PC-3 (cell line): Measurements from ENCODE around the gene MBD3. TPM values are rescaled to one million over a fixed set of nuclear protein-coding genes. Genes with fewer than 3 reads are reported as not detected.
"Not testable (repeated sequence)": the region's sequence is repeated elsewhere in the genome, so short reads cannot be mapped to it uniquely, and the experiment has no call there.

Experiments used
- ATAC-seq: fragments of 200-7000 bp; cut with Tn5 transposase; 2 replicates; pipeline ENCODE4 v1.9.1; 2020; ENCODE audit warnings: mild to moderate bottlenecking, moderate library complexity
- BruUV-seq: library from RNA; stranded (reverse); fragments of 400-500 nt; replicated peaks from 2 replicates; lab custom pipeline; 2021; lab: Mats Ljungman, UMichigan
- CTCF ChIA-PET: fragments of 300-600 bp; sonication (Branson Sonifier 250); formaldehyde crosslinking; loops from one replicate; lab custom pipeline; 2022; ENCODE audit warnings: antibody characterized with exemption; lab: Charles Lee
- POLR2A ChIA-PET: fragments of 300-600 bp; sonication (Branson Sonifier 250); formaldehyde crosslinking; loops from one replicate; lab custom pipeline; 2022; ENCODE audit warnings: antibody characterized with exemption; ENCODE audit not compliant: unreplicated experiment; lab: Charles Lee
- DNase-seq: peaks from one replicate; pipeline ENCODE4 v3.0.0-alpha.2; 2015
- H2AFZ ChIP-seq: fragments of 300-600 bp; sonication (generic); 2 replicates; pipeline ENCODE4 v1.6.0; 2016; ENCODE audit warnings: antibody characterized with exemption, low read length
- H3F3A ChIP-seq: fragments of 300-600 bp; sonication (generic); one replicate; pipeline ENCODE4 v1.6.0; 2017; ENCODE audit warnings: antibody characterized with exemption, low read length, control low read depth, mild to moderate bottlenecking; ENCODE audit not compliant: unreplicated experiment
- H3K27ac ChIP-seq: fragments of 300-600 bp; sonication (generic); 2 replicates; pipeline ENCODE4 v1.5.1; 2016; ENCODE audit warnings: mild to moderate bottlenecking, low read length
- H3K27me3 ChIP-seq: fragments of 300-600 bp; sonication (generic); 2 replicates; pipeline ENCODE4 v1.6.1; 2016; ENCODE audit warnings: low read length, mixed read lengths
- H3K36me3 ChIP-seq: fragments of 300-600 bp; sonication (generic); 2 replicates; pipeline ENCODE4 v1.6.1; 2016; ENCODE audit warnings: low read depth, mixed run types, low read length, mixed read lengths
- H3K4me1 ChIP-seq: fragments of 300-600 bp; sonication (generic); 2 replicates; pipeline ENCODE4 v1.5.1; 2016; ENCODE audit warnings: low read length; ENCODE audit not compliant: insufficient read depth
- H3K4me2 ChIP-seq: fragments of 300-600 bp; sonication (generic); 2 replicates; pipeline ENCODE4 v1.6.0; 2016; ENCODE audit warnings: low read length
- H3K4me3 ChIP-seq: fragments of 300-600 bp; sonication (generic); 2 replicates; pipeline ENCODE4 v1.5.1; 2016; ENCODE audit warnings: mild to moderate bottlenecking, low read length, mixed read lengths
- H3K79me2 ChIP-seq: fragments of 300-600 bp; sonication (generic); 2 replicates; pipeline ENCODE4 v1.6.1; 2017; ENCODE audit warnings: low read length, mixed read lengths
- H3K9ac ChIP-seq: fragments of 300-600 bp; sonication (generic); 2 replicates; pipeline ENCODE4 v1.6.0; 2016; ENCODE audit warnings: mild to moderate bottlenecking, low read length
- H3K9me2 ChIP-seq: fragments of 300-600 bp; sonication (generic); replicated peaks from 2 replicates; pipeline ENCODE4 v1.6.1; 2016; ENCODE audit warnings: mixed run types, low read length, mixed read lengths
- H3K9me3 ChIP-seq: fragments of 300-600 bp; sonication (generic); 2 replicates; pipeline ENCODE4 v1.6.1; 2016; ENCODE audit warnings: low read length, mixed read lengths
- H4K20me1 ChIP-seq: fragments of 300-600 bp; sonication (generic); 2 replicates; pipeline ENCODE4 v1.6.1; 2016; ENCODE audit warnings: low read length, mixed read lengths
- EZH2 ChIP-seq: fragments of 300-600 bp; sonication (generic); IDR thresholded peaks from one replicate; pipeline ENCODE4 v1.6.1; 2017; ENCODE audit warnings: antibody characterized with exemption, mild to moderate bottlenecking, low read length; ENCODE audit not compliant: unreplicated experiment
- EZH2phosphoT487 ChIP-seq: fragments of 300-600 bp; sonication (generic); IDR thresholded peaks from 2 replicates; pipeline ENCODE4 v1.6.1; 2018; ENCODE audit warnings: mild to moderate bottlenecking, antibody characterized with exemption, low read length, borderline replicate concordance
- intact Hi-C: fragments of 100-400 bp; cut with micrococcal nuclease; formaldehyde crosslinking; loops from 2 replicates; pipeline ENCODE4 v1.9.0; 2023
- total RNA-seq: library from RNA; depleted of rRNA; stranded (reverse); fragments of >200 nt; gene quantifications from 2 replicates; pipeline ENCODE4 v1.2.3, GENCODE V29; 2014
- TF ChIP-seq, protein P1 (sequence below): fragments of 300-600 bp; sonication (generic); conservative IDR thresholded peaks from 2 replicates; pipeline ENCODE4 v1.5.1; 2017; ENCODE audit warnings: antibody characterized with exemption, low read depth, mild to moderate bottlenecking, low read length

MBD3 gene
- total RNA-seq, 1 experiment from 2014 or later = 131 TPM

GRCh38 chr19:1531587-1531986 is 61.1 kb downstream of the MBD3 start:
- ChIA-PET POLR2A (no interaction called here), CTCF (no interaction called here)
- no peak overlapping the region for H2AFZ ChIP-seq

GRCh38 chr19:1530856-1531255 is 61.8 kb downstream of the MBD3 start:
- H3K9me2 ChIP-seq, H4K20me1 ChIP-seq, H3K4me2 ChIP-seq, H3K79me2 ChIP-seq, H3K4me1 ChIP-seq, H3K36me3 ChIP-seq, H3F3A ChIP-seq, POLR2A ChIA-PET, BruUV-seq, H3K9me3 ChIP-seq, H3K9ac ChIP-seq, H3K4me3 ChIP-seq, DNase-seq, H2AFZ ChIP-seq, ATAC-seq, H3K27me3 ChIP-seq, CTCF ChIA-PET, intact Hi-C loops, H3K27ac ChIP-seq: not testable (repeated sequence)

More at GRCh38 chr19:1531587-1531986, 61.1 kb downstream of the MBD3 start:
- TF ChIP-seq, protein P1, sequence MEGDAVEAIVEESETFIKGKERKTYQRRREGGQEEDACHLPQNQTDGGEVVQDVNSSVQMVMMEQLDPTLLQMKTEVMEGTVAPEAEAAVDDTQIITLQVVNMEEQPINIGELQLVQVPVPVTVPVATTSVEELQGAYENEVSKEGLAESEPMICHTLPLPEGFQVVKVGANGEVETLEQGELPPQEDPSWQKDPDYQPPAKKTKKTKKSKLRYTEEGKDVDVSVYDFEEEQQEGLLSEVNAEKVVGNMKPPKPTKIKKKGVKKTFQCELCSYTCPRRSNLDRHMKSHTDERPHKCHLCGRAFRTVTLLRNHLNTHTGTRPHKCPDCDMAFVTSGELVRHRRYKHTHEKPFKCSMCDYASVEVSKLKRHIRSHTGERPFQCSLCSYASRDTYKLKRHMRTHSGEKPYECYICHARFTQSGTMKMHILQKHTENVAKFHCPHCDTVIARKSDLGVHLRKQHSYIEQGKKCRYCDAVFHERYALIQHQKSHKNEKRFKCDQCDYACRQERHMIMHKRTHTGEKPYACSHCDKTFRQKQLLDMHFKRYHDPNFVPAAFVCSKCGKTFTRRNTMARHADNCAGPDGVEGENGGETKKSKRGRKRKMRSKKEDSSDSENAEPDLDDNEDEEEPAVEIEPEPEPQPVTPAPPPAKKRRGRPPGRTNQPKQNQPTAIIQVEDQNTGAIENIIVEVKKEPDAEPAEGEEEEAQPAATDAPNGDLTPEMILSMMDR = no peak
- TF ChIP-seq EZH2phosphoT487 = no peak
- no peak for TF ChIP-seq EZH2
- DNase-seq (no peak), ATAC-seq (no peak)
- H4K20me1 ChIP-seq = no peaks in the 10 kb centered on the region
- no peak overlapping the region for H3K27ac ChIP-seq
- no peak overlapping the region for H3K4me3 ChIP-seq
- no peak overlapping the region for H3K9ac ChIP-seq
- no peaks in the 10 kb centered on the region for H3K9me2 ChIP-seq
- no peaks in the 10 kb centered on the region for H3K9me3 ChIP-seq
- no peak overlapping the region for H3K4me2 ChIP-seq
- BruUV-seq = no TSS peak
- intact Hi-C loops = no loop called here
- H3K4me1 ChIP-seq = no peaks in the 10 kb centered on the region
- H3K27me3 ChIP-seq = no peaks in the 10 kb centered on the region
- no peaks in the 10 kb centered on the region for H3K79me2 ChIP-seq
- no peaks in the 10 kb centered on the region for H3K36me3 ChIP-seq
- H3F3A ChIP-seq = no peaks in the 10 kb centered on the region

- Histone ChIP-seq H3K4me3 (no peak overlapping the region), H4K20me1 (no peaks in the 10 kb centered on the region), H3K9ac (no peak overlapping the region), H3K9me2 (no peaks in the 10 kb centered on the region), H3K27ac (no peak overlapping the region), H3F3A (no peaks in the 10 kb centered on the region), H2AFZ (no peak overlapping the region), H3K36me3 (no peaks in the 10 kb centered on the region), H3K4me2 (no peak overlapping the region), H3K9me3 (no peaks in the 10 kb centered on the region), H3K79me2 (no peaks in the 10 kb centered on the region), H3K27me3 (no peaks in the 10 kb centered on the region), H3K4me1 (no peaks in the 10 kb centered on the region)
- ChIA-PET POLR2A (no interaction called here), CTCF (no interaction called here)
- BruUV-seq = no TSS peak
- TF ChIP-seq EZH2phosphoT487 (no peak), EZH2 (no peak)
- TF ChIP-seq, protein P1 = no peak
- DNase-seq = no peak
- no peak for ATAC-seq
- intact Hi-C loops = no loop called here
Measured at GRCh38 chr19:1529430-1529816, 63.2 kb downstream of the MBD3 start.
